GM12873 (cell line): ENCODE measurements around the gene ATG2B.

Source experiments
- TF ChIP-seq, protein P1 (sequence below): IDR thresholded peaks from 2 replicates; pipeline ENCODE4 v1.5.1; 2012; ENCODE audit warnings: low read depth, mild to moderate bottlenecking, moderate library complexity, low read length, control low read depth; ENCODE audit not compliant: insufficient read depth; ENCODE audit errors: missing control alignments

The ATG2B gene

DNA sequence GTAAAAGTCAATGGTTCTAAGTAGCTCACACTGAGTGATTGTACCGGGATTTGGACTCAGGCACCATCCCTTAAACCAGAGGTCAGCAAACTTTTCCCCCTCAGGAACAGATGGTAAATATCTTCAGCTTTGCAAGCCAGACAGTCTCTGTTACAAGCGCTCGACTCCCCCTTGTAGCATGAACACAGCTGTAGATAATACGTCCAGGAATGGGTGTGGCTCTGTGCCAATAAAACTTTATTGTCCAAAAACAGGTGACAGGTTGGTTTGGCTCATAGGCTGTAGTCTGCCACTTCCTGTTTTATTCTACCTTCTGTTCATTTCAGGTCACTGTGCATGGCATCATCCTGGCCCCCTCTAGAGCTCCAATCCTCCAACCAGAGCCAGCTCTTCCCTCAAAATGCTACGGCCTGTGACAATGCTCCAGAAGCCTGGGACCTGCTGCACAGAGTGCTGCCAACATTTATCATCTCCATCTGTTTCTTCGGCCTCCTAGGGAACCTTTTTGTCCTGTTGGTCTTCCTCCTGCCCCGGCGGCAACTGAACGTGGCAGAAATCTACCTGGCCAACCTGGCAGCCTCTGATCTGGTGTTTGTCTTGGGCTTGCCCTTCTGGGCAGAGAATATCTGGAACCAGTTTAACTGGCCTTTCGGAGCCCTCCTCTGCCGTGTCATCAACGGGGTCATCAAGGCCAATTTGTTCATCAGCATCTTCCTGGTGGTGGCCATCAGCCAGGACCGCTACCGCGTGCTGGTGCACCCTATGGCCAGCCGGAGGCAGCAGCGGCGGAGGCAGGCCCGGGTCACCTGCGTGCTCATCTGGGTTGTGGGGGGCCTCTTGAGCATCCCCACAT lies 99.6 kb downstream of the ATG2B start:
- TF ChIP-seq, protein P1, sequence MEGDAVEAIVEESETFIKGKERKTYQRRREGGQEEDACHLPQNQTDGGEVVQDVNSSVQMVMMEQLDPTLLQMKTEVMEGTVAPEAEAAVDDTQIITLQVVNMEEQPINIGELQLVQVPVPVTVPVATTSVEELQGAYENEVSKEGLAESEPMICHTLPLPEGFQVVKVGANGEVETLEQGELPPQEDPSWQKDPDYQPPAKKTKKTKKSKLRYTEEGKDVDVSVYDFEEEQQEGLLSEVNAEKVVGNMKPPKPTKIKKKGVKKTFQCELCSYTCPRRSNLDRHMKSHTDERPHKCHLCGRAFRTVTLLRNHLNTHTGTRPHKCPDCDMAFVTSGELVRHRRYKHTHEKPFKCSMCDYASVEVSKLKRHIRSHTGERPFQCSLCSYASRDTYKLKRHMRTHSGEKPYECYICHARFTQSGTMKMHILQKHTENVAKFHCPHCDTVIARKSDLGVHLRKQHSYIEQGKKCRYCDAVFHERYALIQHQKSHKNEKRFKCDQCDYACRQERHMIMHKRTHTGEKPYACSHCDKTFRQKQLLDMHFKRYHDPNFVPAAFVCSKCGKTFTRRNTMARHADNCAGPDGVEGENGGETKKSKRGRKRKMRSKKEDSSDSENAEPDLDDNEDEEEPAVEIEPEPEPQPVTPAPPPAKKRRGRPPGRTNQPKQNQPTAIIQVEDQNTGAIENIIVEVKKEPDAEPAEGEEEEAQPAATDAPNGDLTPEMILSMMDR = no peak

DNA sequence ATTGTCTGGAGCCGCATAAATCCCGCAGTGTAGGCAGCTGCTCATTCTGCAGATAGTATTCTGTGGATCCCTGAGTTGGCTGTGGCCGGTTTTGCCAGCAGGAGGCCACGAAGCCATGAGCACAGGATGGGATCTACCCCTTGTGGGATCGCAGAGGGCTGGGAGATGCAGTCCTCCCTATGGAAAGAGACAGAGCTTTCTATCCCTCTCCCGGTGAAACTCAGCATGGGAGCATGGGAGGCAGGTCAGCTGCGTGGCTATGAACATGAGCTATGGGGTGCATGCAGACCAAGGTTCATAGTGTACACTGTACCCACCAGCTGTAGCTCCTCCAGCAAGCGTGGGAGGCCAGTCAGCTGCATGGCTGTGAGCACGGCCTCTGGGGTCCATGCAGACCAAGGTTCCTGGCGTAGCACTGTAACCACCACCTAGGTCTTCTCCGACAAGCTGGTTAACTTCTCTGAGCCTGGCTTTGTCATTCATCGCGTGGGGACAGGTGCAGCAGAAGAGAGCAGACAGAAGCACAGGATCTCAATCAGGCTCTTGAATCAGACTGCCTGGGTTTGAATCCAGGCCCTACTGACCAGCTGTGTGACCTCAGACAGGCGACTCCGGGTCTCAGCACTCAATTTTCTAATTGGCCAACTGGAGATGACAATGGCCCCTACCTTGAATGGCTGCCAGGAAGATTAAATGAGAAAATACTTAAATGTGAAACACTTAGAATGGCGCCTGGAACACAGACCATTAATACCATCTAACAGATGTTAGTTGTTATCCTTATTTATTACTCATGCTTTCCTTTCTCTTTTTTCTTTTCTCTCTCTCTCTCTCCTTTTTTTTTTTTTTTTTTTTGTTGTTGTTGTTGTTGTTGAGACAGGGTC lies 101.1 kb downstream of the ATG2B start:
- TF ChIP-seq, protein P1 = no peak

- TF ChIP-seq, protein P1 = no peak
Measured at GRCh38 chr14:96261053-96261452, 102.1 kb downstream of the ATG2B start.

DNA sequence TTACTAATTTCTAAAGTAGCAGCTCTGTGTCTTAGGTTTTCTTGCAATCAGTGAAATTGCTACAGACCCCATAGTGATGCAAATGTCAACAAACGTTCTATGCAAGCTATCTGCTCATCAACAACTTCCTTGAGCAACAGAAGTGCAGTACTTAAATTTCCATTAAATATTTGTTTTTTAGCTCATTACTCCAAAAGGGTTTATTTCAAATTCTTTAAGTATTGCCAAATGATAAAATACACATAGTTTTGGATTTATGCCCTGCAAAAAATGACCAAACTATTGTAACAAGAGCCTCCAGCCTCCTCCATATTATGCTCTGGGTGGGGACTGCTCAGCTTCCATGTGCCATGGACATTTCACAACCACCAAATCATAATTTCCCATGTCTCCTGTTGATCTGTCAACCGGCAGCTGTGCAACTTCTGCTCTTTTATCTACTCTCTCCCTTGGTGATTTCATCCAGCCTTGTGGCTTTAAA lies 102.8 kb downstream of the ATG2B start:
- TF ChIP-seq, protein P1 = no peak

GRCh38 chr14:96257900-96258299 lies 105.2 kb downstream of the ATG2B start:
- TF ChIP-seq, protein P1 = no peak

GRCh38 chr14:96257056-96257455 lies 106.1 kb downstream of the ATG2B start:
- TF ChIP-seq, protein P1 = no peak

GRCh38 chr14:96256407-96256806 lies 106.7 kb downstream of the ATG2B start:
- TF ChIP-seq, protein P1 = no peak
